ENCODE results near the gene CCSER1. TPM values are rescaled to one million over a fixed set of nuclear protein-coding genes. Genes with fewer than 3 reads are reported as not detected.

Gene CCSER1
- polyA plus RNA-seq, 1 experiment, result not detected

DNA sequence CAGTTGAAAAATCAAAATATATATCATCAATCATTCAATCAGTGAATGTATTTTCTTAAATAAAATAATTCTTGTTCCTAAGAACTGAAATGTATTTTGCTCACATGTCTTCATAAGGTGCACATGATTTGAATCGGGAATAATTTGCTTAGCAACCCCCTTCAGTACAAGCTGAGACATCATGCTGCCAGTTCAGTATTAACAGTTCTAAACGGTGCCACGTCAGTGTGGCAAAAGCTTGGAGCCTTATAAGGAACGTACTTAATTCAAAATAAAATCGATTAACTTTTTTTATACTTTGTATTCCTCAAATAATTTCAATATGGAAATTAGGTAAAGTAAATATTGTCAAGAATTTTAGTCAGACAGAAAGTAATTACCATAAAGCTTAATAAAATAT lies 287.9 kb downstream of the CCSER1 start:
- Histone ChIP-seq H3K36me3 (ENCODE audit: control insufficient read depth, insufficient read depth, low read length) (no peaks in the 10 kb centered on the region), H3K27me3 (ENCODE audit: control insufficient read depth, insufficient read depth, low read length) (no peaks in the 10 kb centered on the region), H3K4me3 (ENCODE audit: low read depth, low read length) (no peak overlapping the region)
- ChIA-PET CTCF (no interaction called here), POLR2A (no interaction called here)
- DNase-seq (ENCODE audit: low read depth), result no peak
- no peak for TF ChIP-seq CTCF (IDR thresholded peaks at IDR 0.05; ENCODE audit: insufficient read depth, low read depth, low read length)

GRCh38 chr4:90419124-90419711 lies 292.0 kb downstream of the CCSER1 start:
- CTCF ChIA-PET, result interaction anchor here (0.6 to 1.4 kb wide), 3 partner anchors 14 to 1944 kb away, joined by 3 read pairs; no protein-coding TSS in a partner anchor
- no peak for DNase-seq (ENCODE audit: low read depth)
- H3K36me3 ChIP-seq (ENCODE audit: control insufficient read depth, insufficient read depth, low read length), result no peaks in the 10 kb centered on the region
- no peaks in the 10 kb centered on the region for H3K27me3 ChIP-seq (ENCODE audit: control insufficient read depth, insufficient read depth, low read length)
- POLR2A ChIA-PET, result no interaction called here
- no peak overlapping the region for H3K4me3 ChIP-seq (ENCODE audit: low read depth, low read length)
- peak; percentile 43 for TF ChIP-seq CTCF (IDR thresholded peaks at IDR 0.05; ENCODE audit: insufficient read depth, low read depth, low read length)

DNA sequence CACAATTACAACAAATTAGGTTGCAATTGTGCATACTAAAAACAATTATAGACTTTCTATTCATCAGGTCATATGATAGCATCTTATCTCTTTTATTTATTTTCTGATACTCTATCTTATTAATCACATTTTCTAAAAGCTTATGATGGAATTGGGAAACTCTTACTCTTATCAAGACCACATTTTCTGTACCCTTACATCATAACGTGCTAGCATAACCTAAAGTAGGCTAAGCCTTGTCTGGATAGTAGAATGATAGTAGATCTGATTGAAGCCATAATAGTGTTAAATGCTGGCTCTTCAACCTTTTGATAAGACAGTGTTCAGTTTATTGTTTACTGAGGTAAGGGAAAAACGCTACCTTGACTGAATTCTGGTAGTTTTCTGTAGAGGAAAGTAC lies 294.0 kb downstream of the CCSER1 start:
- Histone ChIP-seq H3K36me3 (ENCODE audit: control insufficient read depth, insufficient read depth, low read length) (no peaks in the 10 kb centered on the region), H3K27me3 (ENCODE audit: control insufficient read depth, insufficient read depth, low read length) (no peaks in the 10 kb centered on the region), H3K4me3 (ENCODE audit: low read depth, low read length) (no peak overlapping the region)
- DNase-seq (ENCODE audit: low read depth), result no peak
- ChIA-PET POLR2A (no interaction called here), CTCF (no interaction called here)
- TF ChIP-seq CTCF (IDR thresholded peaks at IDR 0.05; ENCODE audit: insufficient read depth, low read depth, low read length), result no peak

- TF ChIP-seq CTCF (IDR thresholded peaks at IDR 0.05; ENCODE audit: insufficient read depth, low read depth, low read length), result no peak
- CTCF ChIA-PET, result no interaction called here
- POLR2A ChIA-PET, result no interaction called here
- no peak overlapping the region for H3K4me3 ChIP-seq (ENCODE audit: low read depth, low read length)
- H3K36me3 ChIP-seq (ENCODE audit: control insufficient read depth, insufficient read depth, low read length), result no peaks in the 10 kb centered on the region
- H3K27me3 ChIP-seq (ENCODE audit: control insufficient read depth, insufficient read depth, low read length), result no peaks in the 10 kb centered on the region
- no peak for DNase-seq (ENCODE audit: low read depth)
Measured at GRCh38 chr4:90425893-90426292, 298.7 kb downstream of the CCSER1 start.

DNA sequence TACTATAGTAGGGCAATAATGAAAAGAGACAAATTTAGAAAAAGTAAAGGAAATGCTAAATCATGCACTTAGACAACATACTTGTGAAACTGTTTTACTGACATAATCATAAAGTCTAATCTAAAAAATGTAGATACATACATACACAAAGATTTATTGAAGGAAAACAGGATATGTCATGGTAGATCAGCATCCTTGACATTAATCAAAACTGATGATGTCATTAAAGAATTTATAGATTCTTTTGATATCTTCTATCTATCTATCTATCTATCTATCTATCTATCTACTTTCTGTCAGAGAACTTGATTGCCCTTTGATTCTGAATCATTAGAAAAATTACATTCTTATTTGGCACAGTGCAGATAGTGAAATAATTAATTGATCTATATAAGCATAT lies 311.3 kb downstream of the CCSER1 start:
- H3K4me3 ChIP-seq (ENCODE audit: low read depth, low read length), result no peak overlapping the region
- ChIA-PET POLR2A (no interaction called here), CTCF (no interaction called here)
- no peaks in the 10 kb centered on the region for H3K36me3 ChIP-seq (ENCODE audit: control insufficient read depth, insufficient read depth, low read length)
- TF ChIP-seq CTCF (IDR thresholded peaks at IDR 0.05; ENCODE audit: insufficient read depth, low read depth, low read length), result no peak
- no peaks in the 10 kb centered on the region for H3K27me3 ChIP-seq (ENCODE audit: control insufficient read depth, insufficient read depth, low read length)
- no peak for DNase-seq (ENCODE audit: low read depth)

Data from BJ (cell line).